ENCODE results near the gene COX7B.
"Not testable (repeated sequence)": the region's sequence is repeated elsewhere in the genome, so short reads cannot be mapped to it uniquely, and the experiment has no call there.

COX7B gene

GRCh38 chrX:77899081-77899828 is at the start of gene COX7B:
Gene COX7B, plus strand, starts transcription at chrX:77899468. Its CDS starts 86 bp downstream, at chrX:77899554.
- DNase-seq = peak; percentile 95

- DNase-seq = no peak
These were observed 23.9 kb upstream of the COX7B start for GRCh38 chrX:77875372-77875771.

GRCh38 chrX:77881418-77881817 is 17.9 kb upstream of the COX7B start:
- not testable (repeated sequence) for DNase-seq

GRCh38 chrX:77892887-77893286 is 6.4 kb upstream of the COX7B start:
- DNase-seq = no peak

- no peak for DNase-seq
These were observed 5.6 kb upstream of the COX7B start for GRCh38 chrX:77893713-77894112.

- DNase-seq = peak; percentile 95
These were observed 4.1 kb upstream of the COX7B start, which contains the start of gene MAGT1 for GRCh38 chrX:77894921-77895886. Gene MAGT1, minus strand, starts transcription at chrX:77895435. Its CDS starts 25 bp downstream, at chrX:77895410.

GRCh38 chrX:77900688-77901087 is 1.4 kb downstream of the COX7B start:
- no peak for DNase-seq

- no peak for DNase-seq
These were observed 2.2 kb downstream of the COX7B start for GRCh38 chrX:77901506-77901905.

GRCh38 chrX:77910108-77910840 is 11.0 kb downstream of the COX7B start, which contains the start of gene ATP7A:
Gene ATP7A, plus strand, starts transcription at chrX:77910693. Its CDS starts 60,949 bp downstream, at chrX:77971642.
- DNase-seq = peak; percentile 86

- no peak for DNase-seq
These were observed 18.1 kb downstream of the COX7B start for GRCh38 chrX:77917294-77917933.

GRCh38 chrX:77918568-77918967 is 19.3 kb downstream of the COX7B start:
- DNase-seq = no peak

- not testable (repeated sequence) for DNase-seq
These were observed 20.1 kb downstream of the COX7B start for GRCh38 chrX:77919370-77919769.

GRCh38 chrX:77922787-77923186 is 23.5 kb downstream of the COX7B start:
- no peak for DNase-seq

GRCh38 chrX:77924320-77924859 is 25.1 kb downstream of the COX7B start:
- DNase-seq = no peak

- no peak for DNase-seq
These were observed 26.5 kb downstream of the COX7B start for GRCh38 chrX:77925764-77926163.

GRCh38 chrX:77930581-77930980 is 31.3 kb downstream of the COX7B start:
- no peak for DNase-seq

- DNase-seq = no peak
These were observed 36.6 kb downstream of the COX7B start for GRCh38 chrX:77935886-77936285.

- no peak for DNase-seq
These were observed 37.0 kb downstream of the COX7B start for GRCh38 chrX:77936299-77936698.

- DNase-seq = no peak
These were observed 38.0 kb downstream of the COX7B start for GRCh38 chrX:77937291-77937690.

GRCh38 chrX:77938083-77938680 is 38.9 kb downstream of the COX7B start:
- no peak for DNase-seq

GRCh38 chrX:77945031-77945430 is 45.8 kb downstream of the COX7B start:
- not testable (repeated sequence) for DNase-seq
